Femur (tissue), 1 donor: ENCODE measurements around the gene DDB1.
A peak's percentile ranks its signal among the peaks of the same experiment; 100 is the strongest.

Experiments used
- DNase-seq: peaks from one replicate; pipeline ENCODE4 v3.0.0-alpha.2; 2017

DDB1 gene

DNA sequence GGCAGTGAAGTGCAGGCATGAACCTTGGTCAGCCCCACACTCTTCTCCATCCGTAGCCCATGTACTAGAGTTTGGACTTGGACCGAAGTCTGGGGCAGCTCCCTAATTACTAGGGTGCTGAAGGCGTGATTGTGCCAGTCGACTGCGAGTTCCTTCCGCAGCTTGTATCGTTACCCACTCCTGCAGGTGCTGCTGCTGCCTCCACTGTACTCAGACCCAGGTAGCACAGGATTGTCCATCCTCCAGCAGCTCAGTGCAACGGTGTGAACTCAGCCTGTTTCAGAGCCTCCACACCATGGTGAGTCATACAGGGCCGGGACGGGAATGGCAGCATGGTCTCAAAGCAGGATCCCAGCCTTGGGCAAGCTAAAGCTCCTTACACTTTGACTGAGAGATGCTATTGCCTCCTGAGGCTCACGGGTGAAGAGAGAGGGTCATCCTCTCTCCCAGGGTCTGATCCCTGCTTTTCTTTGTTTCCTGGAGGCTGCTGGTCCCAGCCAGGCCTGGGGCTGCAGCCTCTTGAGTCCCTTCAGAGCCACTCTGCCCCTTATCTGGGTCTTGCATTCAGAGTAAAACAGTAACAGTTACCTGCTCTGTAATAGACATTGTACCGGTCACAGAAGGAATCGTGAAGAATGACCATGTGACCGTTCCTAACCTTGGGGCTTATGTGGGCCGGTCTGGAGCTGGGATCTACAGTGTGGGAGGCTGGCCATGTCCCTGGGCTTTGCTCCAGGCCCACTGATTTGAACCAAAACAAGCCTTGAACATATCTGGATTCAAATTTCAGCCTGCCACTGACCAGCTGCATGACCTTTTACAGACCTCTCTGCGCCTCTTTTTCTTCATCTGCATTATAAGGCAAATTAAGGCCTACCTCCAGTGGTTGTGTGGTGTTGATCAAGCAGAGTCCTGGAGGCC is 1.8 kb upstream of the DDB1 start:
- DNase-seq, result no peak

GRCh38 chr11:61333550-61334433 is 887 bp upstream of the DDB1 start:
- DNase-seq, result no peak

DNA sequence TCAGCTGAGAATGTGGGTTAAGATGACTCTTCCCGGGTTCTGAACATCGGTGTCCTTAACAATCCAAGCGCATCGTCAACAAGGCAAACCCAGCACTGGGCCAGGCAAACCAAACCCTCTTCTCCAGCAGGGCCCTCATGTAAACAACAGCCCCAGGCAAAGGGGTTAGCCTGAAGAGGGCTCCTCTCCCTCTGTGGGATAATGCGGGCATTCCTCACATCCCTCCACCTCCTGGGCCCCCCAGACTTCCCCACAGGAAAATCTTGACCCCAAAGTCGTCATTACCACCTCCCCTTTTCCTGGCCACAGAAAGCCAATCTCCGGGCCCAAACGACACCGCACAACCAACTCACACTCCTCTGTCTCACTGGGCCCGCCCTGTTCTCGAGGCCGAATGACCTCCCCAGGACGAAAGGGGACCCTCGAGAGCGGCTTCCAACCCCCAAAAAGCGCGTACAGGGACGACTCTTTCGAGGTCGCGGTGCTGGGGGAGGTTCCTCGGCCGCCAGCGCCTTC is 566 bp downstream of the DDB1 start:
- no peak for DNase-seq

DNA sequence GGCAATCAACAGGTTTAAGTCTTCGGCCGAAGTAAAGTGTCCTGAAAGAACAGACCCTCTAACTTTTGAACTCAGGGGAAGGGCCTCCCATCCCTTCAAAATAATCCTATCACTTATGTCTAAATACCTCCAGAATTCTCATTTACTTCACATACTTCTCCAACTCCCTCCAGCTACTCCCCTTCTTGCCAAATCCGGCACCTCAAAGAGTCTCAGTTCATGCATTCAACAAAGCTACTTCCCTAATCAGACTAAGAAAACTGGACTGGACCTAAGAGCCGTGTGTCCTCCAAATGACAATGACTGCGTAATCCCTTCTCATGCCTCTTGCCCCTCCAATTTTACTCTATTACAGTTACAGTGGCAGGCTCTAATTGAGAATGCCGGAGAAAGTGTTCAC is 1.3 kb downstream of the DDB1 start:
- DNase-seq, result no peak

DNA sequence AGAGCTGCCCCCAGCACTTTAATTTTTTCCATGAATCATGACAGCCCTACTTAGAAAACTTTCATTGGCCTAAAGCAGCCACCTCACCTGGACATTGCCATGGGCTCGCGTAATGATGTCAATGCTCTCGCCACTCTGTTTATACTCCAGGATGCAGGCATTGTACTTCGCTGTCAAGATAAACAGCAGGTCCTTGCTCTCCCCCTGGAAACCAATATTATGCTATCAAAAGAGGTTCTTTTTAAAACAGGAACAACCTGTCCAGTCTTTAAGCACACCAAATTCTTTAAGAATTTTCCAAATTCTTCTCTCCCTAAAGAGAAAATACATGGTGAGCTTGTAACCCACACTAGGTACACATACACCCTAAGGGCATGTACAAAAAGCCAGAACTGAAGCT is 3.0 kb downstream of the DDB1 start:
- DNase-seq, result no peak

GRCh38 chr11:61328351-61328750 is 4.6 kb downstream of the DDB1 start:
- DNase-seq, result no peak

GRCh38 chr11:61327669-61328071 is 5.2 kb downstream of the DDB1 start:
- no peak for DNase-seq

GRCh38 chr11:61325649-61326414 is 7.1 kb downstream of the DDB1 start:
- no peak for DNase-seq

DNA sequence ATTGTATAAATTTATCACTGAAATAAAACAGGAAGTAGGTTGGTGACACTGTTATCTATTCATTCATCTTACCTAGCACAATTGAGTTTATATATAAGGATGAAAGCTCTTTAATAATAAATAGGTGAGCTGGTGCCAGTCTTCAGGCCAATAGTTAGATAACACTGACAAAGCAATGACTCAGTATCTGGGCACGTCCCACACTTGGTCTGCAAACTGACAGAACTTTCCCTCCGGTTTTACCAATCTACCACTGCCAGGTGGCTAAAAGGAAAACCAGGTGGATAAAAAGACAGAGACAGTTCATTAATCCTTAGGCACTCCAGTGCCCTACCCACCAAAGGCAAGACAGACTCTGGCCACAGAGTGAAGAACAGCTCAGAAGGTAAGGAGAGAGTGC is 17.6 kb downstream of the DDB1 start:
- DNase-seq, result no peak

GRCh38 chr11:61310749-61311148 is 22.2 kb downstream of the DDB1 start:
- no peak for DNase-seq

- DNase-seq, result no peak
Measured at GRCh38 chr11:61309739-61310138, 23.2 kb downstream of the DDB1 start.

- DNase-seq, result no peak
Measured at GRCh38 chr11:61309141-61309540, 23.8 kb downstream of the DDB1 start.

DNA sequence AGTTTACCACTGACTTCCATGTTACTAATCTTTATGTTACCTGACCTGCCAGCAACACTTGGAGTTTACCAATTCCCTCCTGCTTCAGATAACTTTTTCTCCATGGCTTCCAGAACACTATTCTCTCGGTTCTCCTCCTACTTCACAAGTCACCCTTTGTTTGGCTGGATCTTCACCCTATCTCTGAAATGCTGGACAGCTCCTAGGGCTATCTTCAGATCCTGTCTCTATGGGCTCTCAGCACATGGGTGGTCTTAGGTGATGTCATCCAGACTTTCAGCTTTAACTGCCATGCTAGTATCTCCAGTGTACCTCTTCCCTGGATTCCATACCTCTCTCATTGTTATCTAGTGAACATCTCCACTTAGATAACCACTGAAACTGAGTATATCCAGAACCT is 25.6 kb downstream of the DDB1 start:
- DNase-seq, result no peak

DNA sequence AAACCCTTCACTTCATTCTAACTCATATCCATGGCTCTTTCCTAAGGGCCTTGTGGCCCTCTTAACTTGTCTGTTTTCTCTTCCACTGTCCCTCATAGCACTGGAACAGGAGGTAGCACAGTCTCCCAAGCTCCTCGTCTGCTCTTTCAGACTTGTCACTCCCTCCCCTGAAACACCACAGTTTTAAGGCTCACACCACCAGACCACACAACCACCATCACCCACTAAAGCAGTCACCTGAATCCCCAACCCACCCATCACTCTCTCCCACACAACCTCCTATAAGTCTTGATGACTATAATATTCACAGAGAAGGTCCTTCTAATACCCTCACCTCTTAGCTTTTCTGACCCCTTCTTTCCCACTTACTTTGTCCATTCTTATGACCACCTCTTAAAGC is 26.7 kb downstream of the DDB1 start:
- DNase-seq, result no peak

DNA sequence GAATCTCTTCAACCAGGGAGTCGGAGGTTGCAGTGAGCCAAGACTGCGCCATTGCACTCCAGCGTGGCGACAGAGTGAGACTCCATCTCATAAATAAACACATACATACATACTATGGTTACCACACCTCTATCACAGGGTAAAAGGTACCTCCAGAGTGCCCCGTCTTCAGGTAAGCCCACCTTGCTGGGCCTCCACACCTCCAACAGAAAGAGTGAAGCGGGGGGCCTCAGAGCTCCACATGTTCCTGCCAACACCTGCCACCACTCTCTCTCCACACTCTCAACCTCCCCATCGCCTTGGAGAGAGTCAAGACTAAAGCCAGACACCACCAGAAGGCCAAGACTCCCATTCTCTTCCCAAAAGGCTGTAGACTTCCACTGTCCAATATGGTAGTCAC is 27.5 kb downstream of the DDB1 start:
- DNase-seq, result no peak

DNA sequence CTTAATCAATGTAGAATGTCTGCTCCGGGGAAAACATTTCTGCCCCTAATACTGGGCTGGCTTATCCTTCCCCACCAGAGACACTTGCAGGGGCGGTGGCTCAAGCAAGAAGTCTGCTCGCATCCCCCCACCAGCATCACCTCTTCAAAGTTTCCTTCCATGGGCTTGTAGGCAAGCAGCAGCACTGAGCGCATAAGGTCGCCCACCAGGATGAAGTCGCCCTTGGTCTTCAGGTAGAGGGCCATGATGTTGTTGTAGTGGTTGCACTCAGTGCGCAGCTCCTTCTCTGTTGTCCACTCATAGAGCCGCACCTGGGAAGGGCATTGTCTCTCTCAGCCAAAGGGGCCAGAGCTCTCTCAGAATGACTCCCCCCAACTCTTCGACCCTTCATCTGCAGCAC is 29.2 kb downstream of the DDB1 start:
- DNase-seq, result no peak

DNA sequence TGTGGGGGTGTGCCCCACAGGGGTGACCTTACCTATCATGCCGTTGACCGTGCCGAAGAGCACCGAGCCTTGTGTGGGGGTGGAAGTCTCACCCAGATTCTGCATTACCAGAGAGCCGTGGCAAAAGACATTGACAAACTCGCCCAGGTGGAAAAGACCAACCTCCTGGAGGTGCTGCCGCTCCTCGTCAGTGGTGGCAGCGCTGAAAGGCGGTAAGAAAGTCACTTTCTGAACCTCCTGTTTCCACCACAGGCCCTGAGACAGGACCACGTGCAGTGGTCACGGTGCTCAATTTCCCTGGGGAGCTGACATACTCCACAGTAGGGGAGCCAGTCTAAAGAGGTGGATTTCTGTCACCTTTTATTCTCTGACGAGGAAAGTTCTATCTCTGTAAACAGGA is 30.4 kb downstream of the DDB1 start:
- no peak for DNase-seq

GRCh38 chr11:61298663-61299244 is 34.2 kb downstream of the DDB1 start:
- DNase-seq, result no peak

GRCh38 chr11:61297746-61298145 is 35.2 kb downstream of the DDB1 start:
- DNase-seq, result peak; percentile 67

- no peak for DNase-seq
Measured at GRCh38 chr11:61297341-61297740, 35.6 kb downstream of the DDB1 start.

GRCh38 chr11:61295596-61295926 is 37.3 kb downstream of the DDB1 start:
- peak; percentile 48 for DNase-seq

GRCh38 chr11:61294717-61295595 is 37.9 kb downstream of the DDB1 start, which contains the start of gene VWCE:
VWCE (minus strand) TSS chr11:61295316; CDS start chr11:61295037, 279 bp downstream.
- DNase-seq, result peak; percentile 76
